HG03432 (cell line): ENCODE results near the gene AGBL5.

Experiments
- ATAC-seq: cut with Tn5 transposase; IDR thresholded peaks from one replicate; pipeline ENCODE4 v1.9.1; 2021; ENCODE audit warnings: mild to moderate bottlenecking, moderate library complexity; ENCODE audit not compliant: unreplicated experiment

The AGBL5 gene

DNA sequence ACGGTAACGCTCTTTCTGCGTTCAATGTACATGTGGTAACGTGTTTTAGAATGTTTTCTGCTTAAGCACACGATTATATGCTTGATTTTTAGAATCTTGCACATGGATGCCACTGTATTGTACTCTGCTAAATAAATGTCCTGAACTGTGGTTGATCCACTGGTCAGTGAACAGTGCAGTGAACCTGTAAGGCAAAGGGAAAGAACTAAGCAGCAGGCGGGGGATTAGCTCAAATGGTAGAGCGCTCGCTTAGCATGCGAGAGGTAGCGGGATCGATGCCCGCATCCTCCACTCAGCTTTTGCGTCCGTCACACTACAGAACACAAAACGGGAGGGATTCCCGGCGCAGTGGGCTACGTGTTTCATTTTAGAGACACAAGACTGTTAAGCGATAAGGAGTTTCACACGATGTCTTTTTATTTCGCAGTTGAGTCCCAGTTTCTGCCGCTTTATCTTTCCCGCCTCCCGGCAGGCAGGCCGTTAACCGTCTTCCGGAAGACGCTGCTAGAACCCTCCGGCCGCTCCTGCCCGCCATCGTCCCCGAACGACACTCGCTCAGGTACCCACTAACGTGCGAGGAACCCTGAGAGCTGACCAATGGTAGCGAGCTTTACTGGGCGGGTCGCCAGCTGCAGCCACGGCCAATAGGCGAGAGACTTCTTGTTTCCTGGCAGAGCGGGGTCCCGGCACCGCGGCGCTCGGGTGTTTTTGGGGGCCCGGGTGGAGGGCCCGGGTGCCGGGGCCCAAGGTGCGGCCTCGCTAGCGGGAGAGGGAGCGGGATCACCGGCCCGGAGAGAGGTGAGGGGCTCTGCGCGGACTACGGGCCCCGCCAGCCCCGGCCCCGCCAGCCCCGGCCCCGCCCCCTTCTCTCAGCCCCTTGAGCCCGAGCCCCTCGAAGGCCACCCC, at the start of gene AGBL5:
TSS of gene AGBL5 (plus strand) at position 673 of the 906 bp plus-strand sequence. CDS start 1,291 bp downstream, outside the sequence.
- ATAC-seq = peak; percentile 72

- ATAC-seq = no peak
Measured at GRCh38 chr2:27001950-27002349, 49.5 kb upstream of the AGBL5 start.

DNA sequence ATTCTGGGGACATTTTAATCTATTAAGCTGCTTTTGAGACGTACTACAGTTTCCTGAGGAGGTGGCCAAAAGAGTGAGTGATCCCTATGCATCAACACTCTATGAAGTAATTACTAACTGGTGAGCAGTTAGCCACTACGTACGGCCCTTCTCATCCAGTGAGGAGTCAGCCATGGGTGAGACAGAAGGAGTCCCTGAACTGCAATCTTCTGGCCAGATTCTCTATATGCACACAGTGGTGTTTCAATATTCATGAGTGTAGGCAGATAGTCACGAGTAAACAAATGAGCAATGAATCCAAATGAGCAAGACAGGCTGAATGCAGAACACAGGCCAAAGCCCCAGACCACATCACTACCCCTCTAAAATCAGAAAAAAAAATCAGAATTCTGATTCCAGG, 48.5 kb upstream of the AGBL5 start:
- ATAC-seq = no peak

DNA sequence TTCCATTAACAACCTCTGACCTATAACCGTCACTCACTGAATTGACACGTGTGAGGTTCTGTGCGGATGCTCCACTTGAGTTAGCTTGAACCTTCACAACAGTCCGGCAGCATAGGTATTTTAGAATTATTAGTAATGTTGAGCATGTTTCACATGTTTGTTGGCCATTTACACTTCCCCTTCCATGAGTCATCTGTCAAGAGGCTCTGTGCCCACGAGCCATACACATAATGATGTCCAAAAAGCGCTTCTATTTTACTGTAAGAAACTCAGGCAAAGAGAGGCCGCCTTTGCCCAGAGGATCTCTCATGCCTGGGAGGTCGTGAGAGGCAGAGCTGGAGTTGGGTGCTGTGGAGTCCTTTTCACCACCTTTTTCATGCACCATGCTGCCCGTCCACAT, 47.6 kb upstream of the AGBL5 start:
- ATAC-seq = no peak

GRCh38 chr2:27006602-27007415, 44.7 kb upstream of the AGBL5 start:
- ATAC-seq = no peak

DNA sequence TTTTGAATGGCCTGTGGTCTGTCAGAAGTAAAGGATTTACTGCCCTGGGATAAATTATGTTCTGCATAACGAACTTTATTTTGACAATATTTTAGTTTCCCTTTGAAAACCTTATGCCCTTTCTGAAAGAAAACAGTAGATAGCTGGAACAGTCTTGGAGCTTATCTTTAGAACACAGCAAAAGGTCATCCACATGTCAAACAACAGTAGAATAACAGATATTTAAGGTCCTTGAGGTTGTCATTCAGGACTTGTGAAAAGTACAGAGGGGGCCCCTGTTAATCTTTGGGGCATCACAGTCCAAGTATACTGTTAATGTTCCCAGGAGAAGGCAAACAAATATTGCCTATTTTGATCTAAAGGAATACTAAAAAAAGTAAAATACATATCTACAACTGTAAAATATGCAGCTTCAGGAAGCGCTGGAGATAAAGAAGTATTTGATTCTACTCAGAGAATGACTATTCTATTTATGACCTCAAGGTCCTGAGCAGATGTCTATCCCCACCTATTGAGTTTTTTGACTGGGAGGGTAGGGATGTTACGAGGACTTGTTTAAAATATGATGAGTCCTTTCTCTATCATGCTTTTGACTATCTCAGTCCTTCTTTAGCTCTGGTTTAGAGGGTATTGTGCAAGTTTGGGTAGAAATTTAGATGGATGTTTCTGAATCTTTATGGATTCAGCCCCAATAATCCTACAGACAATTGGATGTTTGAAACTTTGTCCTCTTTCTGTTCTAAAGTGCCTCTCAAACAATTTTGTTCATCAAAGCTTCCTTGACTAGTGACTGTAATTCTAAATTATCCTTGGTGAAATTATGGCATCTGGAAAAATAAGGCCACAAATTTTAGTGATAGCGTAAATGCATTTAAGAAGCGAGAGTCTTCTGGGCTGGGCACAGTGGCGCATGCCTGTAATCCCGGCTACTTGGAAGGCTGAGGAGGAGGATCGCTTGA, 43.8 kb upstream of the AGBL5 start:
- ATAC-seq = no peak

GRCh38 chr2:27008678-27009077, 42.8 kb upstream of the AGBL5 start:
- no peak for ATAC-seq

- ATAC-seq = no peak
Measured at GRCh38 chr2:27009083-27009482, 42.4 kb upstream of the AGBL5 start.

- ATAC-seq = no peak
Measured at GRCh38 chr2:27009716-27010115, 41.8 kb upstream of the AGBL5 start.

GRCh38 chr2:27010139-27010538, 41.3 kb upstream of the AGBL5 start:
- ATAC-seq = no peak

GRCh38 chr2:27013738-27014137, 37.7 kb upstream of the AGBL5 start:
- no peak for ATAC-seq

DNA sequence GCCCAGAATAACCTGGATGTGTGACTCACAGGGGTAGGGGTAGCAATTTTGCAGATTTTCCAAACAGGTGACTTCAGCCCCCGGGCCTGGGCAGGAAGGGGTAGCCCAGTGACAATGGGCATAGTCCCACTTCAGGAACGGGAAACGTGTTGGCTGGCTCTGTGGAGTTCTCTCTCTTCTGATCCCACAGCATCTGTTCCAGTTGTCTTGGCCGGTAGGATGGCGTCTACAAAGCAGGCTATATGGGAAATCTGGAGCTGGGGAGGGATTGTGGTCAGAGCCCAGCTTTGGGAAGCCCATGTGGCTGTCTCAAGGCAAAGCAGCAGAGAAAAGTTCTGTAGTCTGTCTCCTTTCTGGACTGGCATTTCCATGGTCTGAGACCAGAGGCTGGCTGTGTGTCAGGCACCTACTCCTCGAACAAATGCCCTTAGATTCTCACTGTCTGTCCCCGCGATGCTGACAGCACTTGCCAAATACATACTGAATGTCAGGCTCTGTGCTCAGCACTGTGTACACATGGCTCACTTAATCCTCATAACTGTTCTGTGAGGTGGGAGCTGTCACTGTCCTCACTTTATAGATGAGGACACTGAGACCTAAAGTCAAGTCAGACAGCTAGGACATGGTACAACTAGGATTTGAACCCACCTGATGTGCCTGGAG, 36.6 kb upstream of the AGBL5 start:
- ATAC-seq = no peak

DNA sequence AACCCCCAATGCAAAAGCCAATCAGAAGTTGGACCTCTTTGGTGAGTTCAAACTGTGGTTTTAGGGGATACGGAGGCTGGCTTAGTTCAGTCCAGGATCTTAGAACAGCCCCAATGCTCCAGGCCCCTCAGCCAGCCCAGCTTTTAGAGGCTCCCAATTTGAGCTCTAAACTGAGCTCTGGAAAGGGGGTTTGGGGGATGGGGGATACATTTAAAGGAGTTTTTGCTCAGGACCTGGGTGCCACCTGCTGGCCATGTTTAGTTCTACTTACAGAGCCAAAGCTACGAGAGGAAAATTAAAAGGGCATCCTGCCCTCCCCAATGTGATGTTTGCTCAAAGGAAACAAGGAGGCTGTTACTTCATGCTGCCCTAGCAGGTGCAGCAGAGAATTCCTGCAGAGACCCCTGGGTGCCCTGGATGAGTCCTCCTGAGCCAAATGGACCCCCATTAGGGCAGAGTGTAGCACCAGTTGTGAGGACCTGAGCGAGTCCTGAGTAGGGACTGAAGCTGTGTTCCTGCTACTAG, 34.6 kb upstream of the AGBL5 start:
- no peak for ATAC-seq

GRCh38 chr2:27018142-27018541, 33.3 kb upstream of the AGBL5 start:
- no peak for ATAC-seq

DNA sequence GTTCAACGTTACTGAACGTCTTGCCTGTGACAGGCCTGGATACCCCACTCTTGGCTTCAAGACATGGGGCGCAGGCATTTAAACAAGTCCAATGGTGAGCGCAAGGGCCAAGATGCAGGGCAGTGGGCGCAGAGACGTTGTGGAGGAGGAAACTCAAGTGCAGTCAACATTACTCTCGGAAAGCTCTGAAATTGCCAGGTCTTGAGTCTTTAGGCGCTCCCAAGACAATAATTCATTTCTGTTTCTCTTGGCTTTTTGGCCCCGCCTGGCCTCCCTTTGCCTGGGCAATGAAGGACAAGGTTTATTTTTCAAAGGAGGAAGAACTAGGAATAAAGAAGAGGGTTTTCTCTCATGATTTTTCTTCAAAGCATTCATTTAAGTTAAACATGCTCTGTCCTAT, 32.0 kb upstream of the AGBL5 start:
- ATAC-seq = no peak

- no peak for ATAC-seq
Measured at GRCh38 chr2:27019931-27020855, 31.3 kb upstream of the AGBL5 start.

- no peak for ATAC-seq
Measured at GRCh38 chr2:27021253-27022049, 30.0 kb upstream of the AGBL5 start.

DNA sequence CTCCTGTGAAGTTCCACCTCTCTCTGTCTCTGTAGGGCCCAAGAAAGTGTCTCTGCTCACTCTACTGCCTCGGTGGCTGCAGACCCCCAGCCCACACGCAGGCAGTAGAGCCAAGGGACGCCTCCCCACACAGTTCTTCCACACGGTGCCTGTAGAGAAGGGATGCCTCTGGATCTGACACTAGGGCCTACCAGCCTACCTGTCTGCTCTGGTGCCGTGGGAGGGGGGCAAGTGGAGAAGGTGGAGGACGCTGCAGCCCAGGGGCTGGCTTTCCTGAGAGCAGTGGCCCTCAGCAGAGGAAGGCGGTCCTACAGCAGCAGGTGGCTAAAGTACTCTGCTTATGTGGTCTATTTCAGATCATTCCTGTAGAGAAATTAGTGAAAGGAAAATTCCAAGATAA, 27.7 kb upstream of the AGBL5 start:
- ATAC-seq = no peak
